ENCODE measurements around the gene LRRIQ1.

LRRIQ1 gene

DNA sequence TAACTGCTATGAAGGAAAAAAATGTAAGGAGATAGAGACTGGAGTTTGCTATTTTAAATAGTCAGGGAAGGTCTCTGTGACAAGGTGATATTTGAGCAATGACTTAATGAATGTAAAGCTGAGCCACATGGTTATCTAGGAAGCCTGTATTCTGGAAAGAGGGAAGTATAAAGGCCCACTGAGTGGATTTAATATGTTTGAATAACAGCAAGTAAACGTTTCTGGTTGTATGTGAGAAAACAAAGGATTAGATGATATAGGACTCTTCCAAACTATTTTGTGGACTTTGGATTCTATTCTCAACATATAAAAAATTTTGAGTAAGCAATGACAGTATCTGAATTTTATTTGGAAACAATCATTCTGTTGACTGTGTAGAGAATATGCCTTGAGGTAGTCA, 5.2 kb downstream of the LRRIQ1 start:
- Histone ChIP-seq H3K9me3 (ENCODE audit: insufficient read depth, low read length) (no peaks in the 10 kb centered on the region), H3F3A (ENCODE audit: insufficient read depth) (no peaks in the 10 kb centered on the region), H3K9ac (ENCODE audit: low read length) (no peak overlapping the region), H3K27me3 (ENCODE audit: low read length) (no peaks in the 10 kb centered on the region), H2AFZ (ENCODE audit: low read depth, low read length, severe bottlenecking) (no peak overlapping the region), H3K4me3 (ENCODE audit: insufficient read depth, low read length, poor library complexity, severe bottlenecking) (no peak overlapping the region), H3K36me3 (ENCODE audit: low read length) (no peaks in the 10 kb centered on the region), H3K4me2 (ENCODE audit: low read depth, low read length, poor library complexity, severe bottlenecking) (no peak overlapping the region), H3K9me2 (replicated peaks; ENCODE audit: insufficient read depth, low read length) (no peaks in the 10 kb centered on the region), H3K27ac (ENCODE audit: low read depth, low read length) (no peak overlapping the region), H4K20me1 (ENCODE audit: low read depth, low read length) (no peaks in the 10 kb centered on the region), H3K79me2 (ENCODE audit: insufficient read depth, low read length) (no peaks in the 10 kb centered on the region)
- no peak for TF ChIP-seq EZH2phosphoT487 (conservative IDR thresholded peaks at IDR 0.05; ENCODE audit: low read length)
- TF ChIP-seq, protein P1, sequence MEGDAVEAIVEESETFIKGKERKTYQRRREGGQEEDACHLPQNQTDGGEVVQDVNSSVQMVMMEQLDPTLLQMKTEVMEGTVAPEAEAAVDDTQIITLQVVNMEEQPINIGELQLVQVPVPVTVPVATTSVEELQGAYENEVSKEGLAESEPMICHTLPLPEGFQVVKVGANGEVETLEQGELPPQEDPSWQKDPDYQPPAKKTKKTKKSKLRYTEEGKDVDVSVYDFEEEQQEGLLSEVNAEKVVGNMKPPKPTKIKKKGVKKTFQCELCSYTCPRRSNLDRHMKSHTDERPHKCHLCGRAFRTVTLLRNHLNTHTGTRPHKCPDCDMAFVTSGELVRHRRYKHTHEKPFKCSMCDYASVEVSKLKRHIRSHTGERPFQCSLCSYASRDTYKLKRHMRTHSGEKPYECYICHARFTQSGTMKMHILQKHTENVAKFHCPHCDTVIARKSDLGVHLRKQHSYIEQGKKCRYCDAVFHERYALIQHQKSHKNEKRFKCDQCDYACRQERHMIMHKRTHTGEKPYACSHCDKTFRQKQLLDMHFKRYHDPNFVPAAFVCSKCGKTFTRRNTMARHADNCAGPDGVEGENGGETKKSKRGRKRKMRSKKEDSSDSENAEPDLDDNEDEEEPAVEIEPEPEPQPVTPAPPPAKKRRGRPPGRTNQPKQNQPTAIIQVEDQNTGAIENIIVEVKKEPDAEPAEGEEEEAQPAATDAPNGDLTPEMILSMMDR (IDR thresholded peaks at IDR 0.05; ENCODE audit: insufficient read depth, low read length, poor library complexity, severe bottlenecking): no peak

DNA sequence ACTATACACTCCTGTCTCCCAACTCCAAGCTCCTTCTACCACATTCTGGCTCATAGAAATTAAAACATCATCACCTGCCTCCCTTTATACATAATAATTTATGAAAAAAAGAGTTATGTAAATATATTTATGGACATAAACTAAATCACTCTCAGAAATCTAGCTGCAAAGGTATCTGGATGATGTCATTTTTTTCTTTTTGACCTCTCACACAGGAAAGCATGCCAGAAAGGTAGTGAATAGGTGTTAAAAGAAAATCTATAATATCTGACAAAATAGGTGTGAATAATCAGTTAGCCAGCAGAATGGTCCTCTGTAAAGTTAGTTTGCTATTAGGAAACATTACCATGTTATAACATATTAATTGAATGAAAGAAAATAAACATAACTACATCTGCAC, 7.7 kb downstream of the LRRIQ1 start:
- Histone ChIP-seq H3F3A (ENCODE audit: insufficient read depth) (no peaks in the 10 kb centered on the region), H3K4me2 (ENCODE audit: low read depth, low read length, poor library complexity, severe bottlenecking) (no peak overlapping the region), H2AFZ (ENCODE audit: low read depth, low read length, severe bottlenecking) (no peak overlapping the region), H3K4me3 (ENCODE audit: insufficient read depth, low read length, poor library complexity, severe bottlenecking) (no peak overlapping the region), H3K9ac (ENCODE audit: low read length) (no peak overlapping the region), H3K9me2 (replicated peaks; ENCODE audit: insufficient read depth, low read length) (no peaks in the 10 kb centered on the region), H3K79me2 (ENCODE audit: insufficient read depth, low read length) (no peaks in the 10 kb centered on the region), H3K36me3 (ENCODE audit: low read length) (no peaks in the 10 kb centered on the region), H4K20me1 (ENCODE audit: low read depth, low read length) (no peaks in the 10 kb centered on the region), H3K27me3 (ENCODE audit: low read length) (no peaks in the 10 kb centered on the region), H3K9me3 (ENCODE audit: insufficient read depth, low read length) (no peaks in the 10 kb centered on the region), H3K27ac (ENCODE audit: low read depth, low read length) (no peak overlapping the region)
- TF ChIP-seq EZH2phosphoT487 (conservative IDR thresholded peaks at IDR 0.05; ENCODE audit: low read length): no peak
- TF ChIP-seq, protein P1 (IDR thresholded peaks at IDR 0.05; ENCODE audit: insufficient read depth, low read length, poor library complexity, severe bottlenecking): no peak

DNA sequence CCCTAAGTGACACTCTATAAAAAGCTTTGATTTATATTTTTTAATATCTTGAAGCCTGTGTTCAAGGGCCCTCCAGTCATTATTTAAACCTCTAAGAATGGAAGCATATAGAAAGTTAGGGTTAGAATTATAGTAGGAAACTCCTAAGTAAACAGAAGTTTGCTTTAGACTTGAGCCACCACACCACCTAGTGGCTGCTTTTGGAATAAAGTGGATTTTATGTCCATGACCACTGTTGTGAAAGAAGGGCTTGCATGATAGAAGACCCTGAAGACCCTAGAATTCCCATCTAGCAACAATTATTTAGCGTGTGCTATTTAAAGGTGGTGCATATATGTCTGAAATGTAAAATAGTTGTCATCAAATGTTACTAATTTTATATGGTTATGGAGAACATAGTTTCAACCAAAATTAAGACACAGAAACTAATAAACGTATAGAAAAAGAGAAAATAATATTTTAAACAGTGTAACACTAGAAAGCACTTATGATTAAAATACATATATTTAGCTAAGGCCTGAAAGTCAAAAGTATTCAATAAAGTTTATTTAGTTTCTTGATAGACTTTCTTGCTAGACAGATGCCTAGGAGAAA, 21.3 kb downstream of the LRRIQ1 start:
- Histone ChIP-seq H3K4me2 (ENCODE audit: low read depth, low read length, poor library complexity, severe bottlenecking) (no peak overlapping the region), H2AFZ (ENCODE audit: low read depth, low read length, severe bottlenecking) (no peak overlapping the region), H3K36me3 (ENCODE audit: low read length) (no peaks in the 10 kb centered on the region), H3F3A (ENCODE audit: insufficient read depth) (0 out of 2 replicates have a peak, but pooled peaks cover 3% of the 10 kb centered on the region), H3K9me2 (replicated peaks; ENCODE audit: insufficient read depth, low read length) (no peaks in the 10 kb centered on the region), H4K20me1 (ENCODE audit: low read depth, low read length) (no peaks in the 10 kb centered on the region), H3K79me2 (ENCODE audit: insufficient read depth, low read length) (no peaks in the 10 kb centered on the region), H3K9me3 (ENCODE audit: insufficient read depth, low read length) (no peaks in the 10 kb centered on the region), H3K27ac (ENCODE audit: low read depth, low read length) (no peak overlapping the region), H3K4me3 (ENCODE audit: insufficient read depth, low read length, poor library complexity, severe bottlenecking) (no peak overlapping the region), H3K9ac (ENCODE audit: low read length) (no peak overlapping the region), H3K27me3 (ENCODE audit: low read length) (no peaks in the 10 kb centered on the region)
- TF ChIP-seq, protein P1 (IDR thresholded peaks at IDR 0.05; ENCODE audit: insufficient read depth, low read length, poor library complexity, severe bottlenecking): peak; percentile 88
- no peak for TF ChIP-seq EZH2phosphoT487 (conservative IDR thresholded peaks at IDR 0.05; ENCODE audit: low read length)

Measured in SU-DHL-6 (cell line).